Medulla oblongata (tissue), 1 donor: ENCODE measurements around the gene IFRD2.

Experiments
- DNase-seq: peaks from one replicate; pipeline ENCODE4 v3.0.0-alpha.2; 2015; ENCODE audit errors: extremely low spot score

IFRD2 gene

DNA sequence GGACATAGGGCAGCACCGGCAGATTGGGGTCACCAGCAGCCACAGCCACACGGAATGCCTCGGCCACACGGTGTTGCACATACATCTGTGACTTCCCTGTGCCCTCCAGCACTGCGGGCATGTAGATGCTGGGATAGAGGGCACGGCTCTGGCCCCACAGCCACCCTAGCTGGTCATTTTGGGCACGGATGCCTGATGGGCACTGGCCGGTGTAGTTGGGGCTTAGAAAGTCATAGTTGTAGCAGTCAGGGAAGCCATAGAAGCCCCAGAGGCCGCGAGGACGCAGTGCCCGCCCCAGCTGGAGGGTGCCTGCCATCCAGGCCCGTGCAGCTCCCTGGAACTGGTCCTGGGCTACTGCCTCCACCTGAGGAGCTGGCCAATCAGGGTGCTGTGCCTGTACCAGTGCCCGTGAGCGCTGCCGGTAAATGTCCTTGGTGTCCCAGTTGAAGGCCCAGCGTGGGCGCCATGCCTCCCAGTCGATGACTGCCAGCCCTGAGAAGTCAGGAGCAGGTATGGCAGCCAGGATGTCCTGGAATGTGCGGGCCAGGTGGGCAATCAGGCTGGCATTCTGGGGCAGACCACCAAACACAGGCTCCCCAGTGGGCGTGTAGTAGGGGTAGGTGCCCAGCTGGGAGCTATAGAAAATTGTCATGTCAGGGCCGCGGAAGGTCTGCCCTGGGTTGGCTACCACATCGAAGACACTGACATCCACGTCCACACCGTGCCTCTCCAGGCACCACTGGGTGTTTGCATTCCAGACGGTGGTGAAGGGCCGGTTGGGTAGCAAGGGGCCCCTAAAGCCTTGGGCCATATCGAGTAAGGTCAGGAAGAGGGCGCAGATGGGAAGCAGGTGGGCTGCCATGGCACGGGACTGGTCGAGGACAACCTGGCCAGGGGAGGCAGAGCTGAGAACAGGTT lies 10.1 kb upstream of the IFRD2 start:
- DNase-seq: no peak

DNA sequence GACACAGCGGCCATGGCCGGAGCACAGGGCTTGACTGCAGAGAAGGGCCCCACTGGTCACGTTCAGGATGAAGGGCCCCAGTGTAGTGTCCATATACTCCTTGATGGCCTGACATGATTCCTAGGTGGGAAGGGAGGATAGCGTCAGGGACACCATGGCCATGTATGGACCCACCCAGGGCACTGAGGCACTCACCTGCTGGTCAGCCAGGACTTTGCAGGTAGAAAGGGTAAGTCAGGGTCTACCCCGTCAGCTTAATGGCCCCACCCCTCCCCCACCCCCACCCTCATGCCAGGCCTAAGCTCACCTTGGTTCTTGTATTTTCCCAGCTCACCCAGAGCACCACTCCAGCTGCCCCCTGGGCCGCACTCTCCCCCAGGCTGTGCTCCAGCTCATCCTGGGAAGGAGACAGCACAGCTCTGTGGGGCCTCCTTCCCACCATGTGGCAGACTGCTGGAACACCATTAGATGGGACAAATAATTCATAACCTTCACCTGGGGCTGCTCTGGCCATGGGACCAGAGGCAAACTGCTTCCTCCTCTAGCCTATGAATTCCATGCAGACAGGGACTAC lies 8.5 kb upstream of the IFRD2 start:
- no peak for DNase-seq

DNA sequence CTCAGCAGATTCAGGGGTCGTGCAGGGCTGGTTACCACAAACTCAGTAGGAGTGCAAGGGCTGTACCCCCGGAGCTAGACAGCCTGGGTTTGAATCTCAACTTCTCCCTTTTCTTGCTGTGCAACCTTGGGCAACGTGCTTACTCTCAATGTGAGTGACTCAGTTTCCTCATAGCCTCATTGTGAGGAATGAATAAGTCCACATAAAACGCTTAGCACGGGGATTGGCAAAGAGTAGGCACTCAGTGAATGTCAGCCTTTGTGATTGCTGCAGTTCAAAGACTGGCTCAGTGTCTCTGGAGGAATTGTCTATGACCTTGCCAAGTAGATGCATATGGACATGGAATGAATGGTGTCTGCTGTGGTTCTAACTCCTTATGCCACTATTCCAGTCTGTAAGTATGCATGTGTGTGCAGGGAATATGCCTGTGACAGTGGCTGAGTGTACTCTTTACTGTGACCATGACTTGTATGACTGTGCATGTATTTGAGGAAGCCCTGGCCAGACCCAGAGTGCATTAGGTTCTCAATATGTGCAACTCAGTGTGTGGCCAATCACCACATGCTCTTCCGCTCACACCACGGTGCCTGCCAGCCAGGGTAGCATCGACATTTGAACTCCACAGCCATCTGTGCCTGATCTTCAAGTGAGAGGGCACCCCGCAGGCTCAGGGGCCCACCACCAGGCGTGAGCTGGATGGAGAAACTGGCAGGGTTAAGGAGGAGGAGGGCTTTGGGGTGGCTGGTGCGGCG lies 7.9 kb upstream of the IFRD2 start:
- DNase-seq: peak; percentile 92

DNA sequence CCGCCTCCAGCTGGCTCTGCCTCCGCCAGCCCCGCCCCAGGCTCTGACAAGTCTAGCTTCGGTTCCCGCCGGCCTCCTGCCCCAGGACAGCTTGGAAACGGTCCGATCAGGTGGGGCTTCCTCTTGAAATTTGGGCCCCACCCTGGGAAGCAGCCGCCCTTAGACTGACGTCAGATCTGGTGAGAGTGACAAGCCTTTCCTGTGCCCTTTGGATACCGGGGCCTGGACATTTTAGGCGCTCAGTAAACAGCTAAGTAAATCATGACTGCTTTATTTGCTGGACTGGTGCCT lies 7.4 kb upstream of the IFRD2 start:
- no peak for DNase-seq

DNA sequence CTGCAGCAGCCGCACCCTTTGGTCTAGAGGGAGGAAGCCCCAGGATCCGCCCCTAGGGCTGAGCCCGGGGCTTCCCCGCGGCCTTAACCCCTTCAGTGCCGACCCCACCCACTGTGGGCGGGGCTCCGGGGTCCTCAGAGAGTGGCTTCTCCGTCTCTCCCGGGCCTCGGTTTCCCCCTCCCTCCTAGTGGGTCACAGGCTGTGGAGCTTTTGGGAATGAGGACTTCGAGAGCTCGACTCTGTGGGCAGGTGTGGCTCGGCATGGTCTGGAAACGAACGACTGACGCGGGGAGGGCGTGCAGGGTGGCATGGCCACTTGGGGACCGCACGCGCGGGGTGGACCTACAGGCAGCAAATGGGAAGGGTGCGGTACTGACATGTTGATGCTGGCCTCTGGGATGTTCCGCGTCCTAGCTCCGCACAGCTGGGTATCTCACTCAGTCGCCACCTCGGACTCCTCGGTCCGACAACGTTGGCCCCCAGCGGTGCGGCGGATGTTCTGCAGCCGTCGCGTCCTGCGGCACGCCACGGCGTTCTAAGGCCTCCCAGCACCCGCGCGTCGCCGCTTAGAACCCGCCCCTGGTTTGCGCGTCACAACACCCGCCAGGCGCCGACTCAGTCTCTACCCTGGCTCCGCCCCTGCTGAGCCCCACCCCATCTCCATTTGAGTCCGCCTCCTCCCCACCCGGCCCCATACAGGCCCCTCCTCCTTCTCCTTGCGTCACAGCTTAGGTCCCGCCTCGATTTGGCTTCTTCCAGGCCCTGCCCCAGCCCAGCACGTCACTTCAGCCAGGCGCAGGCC lies 6.8 kb upstream of the IFRD2 start, which contains the start of the genes HYAL3 and NAA80:
Gene HYAL3, minus strand, starts transcription at position 570 of the 802 bp plus-strand sequence. CDS start 3,803 bp downstream, outside the sequence.
Gene NAA80, minus strand, starts transcription at position 570 of the 802 bp plus-strand sequence. CDS start 1,942 bp downstream, outside the sequence.
- DNase-seq: peak; percentile 100

DNA sequence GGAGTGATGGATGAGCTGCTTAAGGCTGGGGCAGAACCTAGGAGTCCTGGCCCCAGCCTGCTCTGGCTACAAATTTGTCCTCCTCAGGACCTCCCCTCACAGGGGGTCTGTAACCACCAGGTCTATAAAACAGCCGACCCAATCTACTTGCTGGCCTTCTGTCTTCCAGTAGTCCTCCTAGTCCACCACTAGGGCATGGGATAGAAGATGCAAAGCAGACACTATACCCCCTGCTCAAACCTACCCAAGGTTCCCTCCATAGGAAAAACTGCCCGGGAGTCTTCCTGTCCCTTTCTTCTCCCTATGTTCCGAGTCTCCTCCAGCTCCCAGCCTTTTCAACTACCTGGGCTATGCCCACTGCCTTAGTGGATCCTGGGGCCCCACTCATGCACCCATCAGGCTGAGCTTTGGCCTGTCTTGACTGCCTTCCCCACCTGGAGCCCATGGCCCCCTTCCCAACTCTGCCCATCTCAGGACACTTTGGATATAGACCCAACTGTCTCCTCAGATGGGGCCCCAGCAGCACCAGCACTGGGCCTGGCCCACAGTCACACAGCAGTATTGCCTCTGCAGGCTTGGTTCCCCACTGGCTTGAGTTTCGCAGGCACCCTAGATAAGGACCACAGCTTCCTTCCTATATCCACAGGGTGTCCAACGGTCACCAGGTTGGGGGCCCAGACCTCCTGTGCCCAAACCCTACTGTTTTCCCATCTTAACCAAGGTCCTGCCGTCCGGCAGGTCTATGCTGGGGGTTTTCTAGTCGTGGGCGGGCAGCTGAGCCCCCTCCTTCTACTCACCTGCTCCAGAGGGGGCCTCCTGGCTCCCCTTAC lies 5.9 kb upstream of the IFRD2 start:
- no peak for DNase-seq

DNA sequence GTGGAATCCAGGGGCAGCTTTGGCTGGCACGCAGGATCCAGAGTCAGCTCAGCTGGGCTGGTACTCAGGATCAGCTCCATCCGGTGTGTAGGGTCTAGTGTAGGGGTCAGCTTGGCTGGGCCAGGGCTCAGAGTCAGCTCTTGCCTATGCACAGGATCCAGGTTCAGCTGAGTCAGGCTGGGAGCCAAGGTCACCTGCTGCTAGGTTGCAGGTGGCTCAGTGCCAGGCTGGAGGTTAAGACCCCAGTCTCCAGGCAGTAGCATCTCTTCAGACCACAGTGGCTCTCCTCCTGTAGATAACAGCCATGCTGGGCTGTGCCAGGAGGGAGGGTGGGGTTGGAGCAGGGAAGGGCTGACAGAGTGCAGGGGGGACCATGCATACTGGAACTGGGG lies 5.2 kb upstream of the IFRD2 start:
- DNase-seq: no peak

DNA sequence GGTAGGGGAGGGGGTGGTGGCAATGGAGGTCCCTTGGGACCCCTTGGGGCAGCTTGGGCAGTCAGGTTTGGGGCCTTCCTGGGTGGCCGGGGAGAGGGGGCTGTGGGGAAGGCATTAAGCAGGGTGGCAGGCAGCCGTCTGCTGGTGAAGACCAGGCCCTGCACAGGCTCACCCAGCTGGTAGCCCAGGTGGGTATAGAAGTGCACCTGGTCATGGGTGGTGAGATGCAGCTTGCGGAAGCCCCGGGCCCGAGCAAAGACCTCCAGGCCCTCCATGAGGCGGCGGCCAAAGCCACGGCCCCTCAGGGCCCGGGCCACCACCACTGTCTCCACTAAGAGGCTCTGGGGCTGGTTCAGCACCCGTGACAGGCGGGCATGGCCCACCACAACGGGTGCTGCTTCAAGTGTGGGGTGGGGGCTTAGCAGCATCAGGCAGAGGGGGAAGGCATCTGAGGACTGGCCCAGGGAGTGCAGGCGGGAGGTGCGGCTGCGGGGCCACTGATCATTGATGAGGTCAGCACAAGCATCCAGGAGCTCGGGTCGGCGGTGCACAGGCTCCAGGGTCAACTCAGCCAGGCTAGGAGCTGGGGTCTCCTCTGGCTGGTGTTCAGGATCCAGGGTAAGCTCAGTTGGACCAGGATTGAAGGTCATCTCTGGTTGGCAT lies 4.6 kb upstream of the IFRD2 start:
- no peak for DNase-seq

DNA sequence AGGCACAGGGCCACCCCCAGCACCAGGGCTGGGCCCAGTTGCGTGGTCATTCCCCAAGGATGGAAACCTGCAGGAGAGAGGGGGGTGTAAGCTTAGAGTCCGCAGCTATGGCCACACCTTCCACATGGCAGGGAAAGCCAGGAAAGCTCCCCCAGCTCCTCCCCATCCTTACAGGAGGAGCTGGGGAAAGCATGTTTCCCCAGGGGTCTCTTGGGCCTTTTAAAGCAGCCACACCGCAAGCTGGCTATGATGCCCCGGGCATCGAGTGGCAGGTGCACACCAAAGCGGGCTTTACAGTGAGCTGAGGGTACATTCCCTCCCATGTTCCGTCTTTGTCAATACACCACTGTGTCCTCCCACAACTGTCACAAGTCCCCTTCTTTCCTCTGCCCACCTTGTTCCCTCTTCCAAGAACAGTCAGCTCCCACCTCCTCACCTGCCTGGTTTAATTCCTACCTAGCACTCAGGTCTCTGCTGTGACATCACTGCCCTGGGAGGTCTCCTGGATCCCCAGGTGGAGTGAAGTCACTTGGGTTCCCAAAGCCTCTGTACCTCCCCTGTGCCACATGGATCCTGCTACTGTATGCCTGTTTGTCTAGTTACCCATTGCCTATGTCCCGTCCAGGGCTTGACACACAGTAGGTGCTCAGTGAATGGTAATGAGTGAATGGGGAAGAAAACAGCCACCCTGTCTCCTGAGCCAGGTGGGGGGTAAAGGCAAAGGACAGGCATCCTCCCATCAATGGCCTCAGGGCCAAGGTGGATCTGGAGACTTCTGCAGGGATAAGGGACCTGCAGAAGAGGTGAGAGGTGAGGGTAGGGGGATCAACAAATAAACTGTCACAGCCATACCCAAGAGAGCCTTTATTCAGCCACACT lies 3.6 kb upstream of the IFRD2 start:
- DNase-seq: no peak

DNA sequence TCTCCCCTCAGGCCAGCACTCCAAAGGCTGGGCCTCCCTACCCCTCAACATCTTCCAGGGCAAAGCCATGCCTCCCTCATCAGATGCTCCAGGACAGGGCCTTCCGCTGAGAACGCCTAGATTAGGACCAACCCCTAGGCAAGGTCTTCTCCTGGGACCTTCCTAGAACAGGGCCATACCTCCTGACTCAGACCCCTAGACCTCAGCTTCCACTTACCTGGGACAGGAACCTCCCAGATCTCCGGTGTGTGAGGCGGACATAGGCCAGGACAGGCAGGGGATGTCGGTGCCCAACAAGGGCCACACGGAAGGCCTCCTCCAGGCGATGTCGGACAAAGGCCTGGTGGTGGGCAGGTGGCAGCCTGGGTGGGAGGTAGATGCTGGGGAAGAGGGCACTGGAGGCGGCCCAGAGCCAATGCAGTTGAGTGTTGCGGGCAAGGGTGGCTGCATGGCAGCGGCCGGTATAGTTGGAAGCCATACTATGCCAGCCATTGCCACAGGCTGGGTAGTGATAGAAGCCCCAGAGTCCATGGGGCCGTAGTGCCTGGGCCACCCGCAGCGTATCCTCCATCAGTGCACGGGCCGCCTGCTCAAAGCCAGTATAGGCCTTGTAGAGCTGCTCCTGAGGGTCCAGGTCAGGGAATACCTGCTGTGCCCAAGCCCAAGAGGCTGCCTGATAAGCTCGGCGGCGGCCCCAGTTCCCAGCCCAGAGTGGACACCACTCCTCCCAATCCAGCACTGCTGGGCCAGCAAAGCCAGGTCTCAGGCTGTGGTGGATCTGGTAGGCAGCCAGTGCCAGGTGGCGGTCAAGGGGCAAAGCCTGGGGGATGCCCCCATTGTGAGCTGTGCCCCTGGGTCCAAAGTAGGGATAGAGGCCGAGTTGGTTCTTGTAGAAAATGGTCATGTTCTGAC lies 2.5 kb upstream of the IFRD2 start:
- DNase-seq: no peak

DNA sequence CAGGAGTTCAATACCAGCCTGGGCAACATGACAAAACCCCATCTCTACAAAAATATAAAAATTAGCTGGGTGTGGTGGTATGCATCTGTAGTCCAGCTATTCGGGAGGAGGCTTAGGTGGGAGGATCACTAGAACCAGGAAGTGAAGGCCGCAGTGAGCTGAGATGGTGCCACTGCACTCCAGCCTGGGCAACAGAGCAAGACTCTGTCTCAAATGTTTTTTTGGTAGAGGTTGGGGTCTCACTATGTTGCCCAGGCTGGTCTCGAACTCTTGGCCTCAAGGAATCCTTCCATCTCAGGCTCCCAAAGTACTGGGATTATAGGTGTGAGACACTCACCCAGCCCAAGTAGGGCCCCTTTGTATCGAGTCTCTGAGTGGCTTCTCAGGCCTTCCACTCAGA lies 1.9 kb upstream of the IFRD2 start:
- no peak for DNase-seq

DNA sequence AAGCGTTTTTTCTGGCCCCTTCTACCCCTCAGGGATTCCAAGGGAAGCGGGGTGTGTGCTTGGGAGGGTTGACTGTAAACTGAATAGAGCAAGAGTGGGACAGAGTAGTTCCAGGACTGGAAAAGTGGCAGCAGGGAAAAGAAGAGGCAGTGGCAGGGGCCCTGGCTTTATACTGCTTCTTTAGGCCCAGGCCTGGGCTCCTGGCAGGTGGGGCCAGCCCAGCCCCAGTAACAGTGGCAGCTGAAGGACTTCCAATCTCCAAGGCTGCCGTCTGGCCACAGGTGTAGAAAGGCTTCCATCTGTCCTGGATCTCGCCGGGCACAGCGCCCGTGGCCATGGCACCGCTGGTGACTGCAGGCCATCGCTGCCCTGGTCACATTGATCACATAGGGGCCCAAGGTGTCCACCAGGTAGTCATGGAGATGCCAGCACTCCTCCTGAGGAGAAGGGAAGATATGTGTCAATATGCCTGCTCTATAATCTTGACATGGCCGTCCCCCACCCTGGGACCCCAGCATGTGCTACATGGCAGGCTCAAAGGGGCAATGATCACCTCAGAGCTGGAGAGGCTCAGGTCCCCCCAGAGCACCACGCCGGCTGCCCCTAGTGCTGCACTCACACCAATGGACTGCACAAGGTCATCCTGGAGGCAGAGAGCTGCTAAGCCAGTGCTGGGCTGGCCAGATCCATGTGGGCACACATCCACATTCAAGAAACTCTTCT lies 1.0 kb upstream of the IFRD2 start:
- no peak for DNase-seq

DNA sequence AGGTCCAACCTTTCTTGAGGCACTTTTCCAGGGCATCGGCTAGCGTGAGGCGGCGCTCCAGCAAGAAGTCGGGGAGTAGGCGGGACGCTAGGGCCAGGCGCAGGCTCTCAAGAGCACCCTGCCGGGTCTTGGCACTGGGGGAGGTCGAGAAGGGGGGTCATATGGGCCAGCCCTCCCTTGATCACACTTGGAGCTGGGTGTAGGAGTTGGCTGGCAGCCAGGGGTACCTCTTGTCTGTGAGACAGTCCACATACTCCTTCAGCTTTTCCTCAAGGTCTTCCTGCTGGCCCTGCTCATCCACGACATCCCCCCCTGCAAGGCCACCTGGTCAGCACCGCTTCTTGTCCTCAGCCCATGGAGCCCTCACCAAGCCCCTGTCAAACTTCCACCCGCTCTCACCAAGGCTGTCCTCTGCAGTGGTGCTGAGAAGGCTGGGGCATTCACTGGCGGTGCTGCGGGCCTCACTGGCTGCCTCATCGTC lies 2.0 kb downstream of the IFRD2 start:
- DNase-seq: no peak

DNA sequence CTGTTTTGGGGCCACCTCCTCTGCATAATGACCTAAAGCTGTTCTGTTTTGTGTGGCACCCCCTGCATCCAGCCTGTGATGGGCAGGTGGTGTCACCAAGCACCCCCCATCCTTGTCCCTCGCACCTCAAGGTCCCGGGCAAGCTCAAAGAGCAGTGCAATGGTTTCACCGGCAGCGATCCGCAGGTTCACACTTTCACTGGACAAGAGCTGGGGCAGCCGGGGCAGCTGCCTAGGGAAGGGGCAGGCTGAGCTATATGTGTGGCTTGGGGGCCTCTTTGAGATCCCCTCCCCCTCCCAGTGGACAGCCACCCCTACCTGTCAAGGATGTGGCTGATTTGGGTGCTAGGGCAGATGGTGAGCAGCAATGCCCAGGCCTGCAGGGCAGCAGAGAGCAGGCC lies 3.1 kb downstream of the IFRD2 start:
- no peak for DNase-seq

DNA sequence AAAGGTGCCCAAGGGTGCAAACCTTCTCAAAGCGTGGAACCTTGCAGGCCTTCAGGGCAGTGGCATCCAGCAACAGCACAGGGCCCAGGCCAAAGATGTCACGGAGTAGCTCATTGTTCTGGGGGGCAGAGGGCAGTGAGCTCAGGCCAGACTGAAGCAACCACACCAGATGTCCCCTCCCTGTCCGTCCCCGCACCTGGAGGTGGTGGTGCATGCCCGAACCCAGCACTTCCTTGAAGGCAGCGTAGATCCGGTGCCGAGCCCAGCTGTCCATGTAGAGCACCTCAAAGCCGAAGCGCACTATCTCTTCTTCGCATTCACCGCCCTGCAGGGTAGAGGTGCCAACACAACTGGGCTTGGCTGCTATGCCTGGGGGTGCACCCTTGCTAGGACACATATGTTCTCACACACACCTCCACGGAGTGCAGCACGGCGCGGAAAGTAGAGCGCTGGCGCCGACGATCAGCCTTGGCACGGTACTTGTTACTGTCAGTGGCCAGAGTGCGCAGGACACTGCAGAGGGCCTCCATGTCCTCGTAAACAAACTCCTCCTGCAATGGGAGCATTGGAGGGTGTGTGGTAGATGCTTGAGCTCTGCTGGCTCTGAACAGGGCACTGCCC lies 3.7 kb downstream of the IFRD2 start:
- no peak for DNase-seq

DNA sequence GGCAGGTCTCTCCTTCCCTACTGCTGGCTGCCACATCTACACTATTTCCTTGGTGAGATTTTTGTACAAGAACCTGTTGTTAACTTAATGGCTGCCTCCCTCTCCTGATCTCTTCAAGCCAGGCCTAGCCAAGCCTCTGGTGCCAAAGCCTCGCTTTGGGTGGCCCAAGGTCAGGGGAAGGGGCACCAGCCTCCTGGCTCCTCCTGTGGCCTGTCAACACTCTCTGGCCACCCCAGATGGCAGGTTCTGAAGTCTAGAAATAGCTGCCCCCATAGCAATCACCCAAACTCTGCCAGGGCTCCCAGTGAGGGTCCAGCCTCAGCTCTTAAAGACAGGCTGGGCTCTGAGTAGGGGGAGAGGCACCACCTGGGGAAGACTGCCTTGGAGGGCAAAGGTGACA lies 5.0 kb downstream of the IFRD2 start:
- no peak for DNase-seq
